Measurements from ENCODE around the gene FKBP1C. TPM values are rescaled to one million over a fixed set of nuclear protein-coding genes. Genes with fewer than 3 reads are reported as not detected.
"Not testable (repeated sequence)": the region's sequence is repeated elsewhere in the genome, so short reads cannot be mapped to it uniquely, and the experiment has no call there.

The FKBP1C gene
- total RNA-seq, 5 donors from 2014 or later (not counting 1 experiment from before 2014, with no cell fraction given): 0.20 to 1.3 (median 0.55) TPM

GRCh38 chr6:63227928-63228894 lies 16.9 kb downstream of the FKBP1C start:
- DNase-seq; H3K4me1 ChIP-seq (ENCODE audit: control insufficient read depth in 1 of 2, extremely low read depth in 1 of 2, insufficient read depth in 2 of 2, low read length in 2 of 2); H3K4me1 Mint-ChIP-seq; H3K27me3 Mint-ChIP-seq; H3K27ac Mint-ChIP-seq; H3K36me3 Mint-ChIP-seq; H3K9me3 ChIP-seq; H3K27me3 ChIP-seq (replicated peaks in 1 of 2; ENCODE audit: control insufficient read depth in 2 of 2, extremely low read depth in 1 of 2, insufficient read depth in 2 of 2, low read length in 1 of 2); H3K4me3 Mint-ChIP-seq; POLR2A ChIA-PET; H3K4me3 ChIP-seq (ENCODE audit: control insufficient read depth in 1 of 2, extremely low read depth in 1 of 2, low read length in 1 of 2); H3K27ac ChIP-seq (ENCODE audit: low read length); H3K36me3 ChIP-seq (ENCODE audit: control insufficient read depth in 2 of 2, extremely low read depth in 1 of 2, insufficient read depth in 1 of 2, low read length in 1 of 2); H3K9me3 Mint-ChIP-seq; CTCF ChIA-PET; ATAC-seq (replicated peaks in 1 of 4): not testable (repeated sequence)
- WGBS (ENCODE audit: insufficient coverage): 76% methylated on average over 17 of the region's 32 CpGs

- POLR2A ChIA-PET; H3K27me3 Mint-ChIP-seq; CTCF ChIA-PET; H3K27me3 ChIP-seq (replicated peaks in 1 of 2; ENCODE audit: control insufficient read depth in 2 of 2, extremely low read depth in 1 of 2, insufficient read depth in 2 of 2, low read length in 1 of 2); H3K4me1 Mint-ChIP-seq; H3K36me3 Mint-ChIP-seq; H3K27ac Mint-ChIP-seq; H3K27ac ChIP-seq (ENCODE audit: low read length); H3K4me3 Mint-ChIP-seq; H3K4me3 ChIP-seq (ENCODE audit: control insufficient read depth in 1 of 2, extremely low read depth in 1 of 2, low read length in 1 of 2); H3K9me3 Mint-ChIP-seq; H3K36me3 ChIP-seq (ENCODE audit: control insufficient read depth in 2 of 2, extremely low read depth in 1 of 2, insufficient read depth in 1 of 2, low read length in 1 of 2); ATAC-seq (replicated peaks in 1 of 4); H3K4me1 ChIP-seq (ENCODE audit: control insufficient read depth in 1 of 2, extremely low read depth in 1 of 2, insufficient read depth in 2 of 2, low read length in 2 of 2); H3K9me3 ChIP-seq; DNase-seq: not testable (repeated sequence)
- WGBS (ENCODE audit: insufficient coverage): 78% methylated on average over 8 of the region's 13 CpGs
Measured at GRCh38 chr6:63230027-63230426, 18.8 kb downstream of the FKBP1C start.

GRCh38 chr6:63230511-63230910 lies 19.2 kb downstream of the FKBP1C start:
- H3K9me3 ChIP-seq; H3K4me1 ChIP-seq (ENCODE audit: control insufficient read depth in 1 of 2, extremely low read depth in 1 of 2, insufficient read depth in 2 of 2, low read length in 2 of 2); H3K27ac ChIP-seq (ENCODE audit: low read length); H3K27me3 Mint-ChIP-seq; POLR2A ChIA-PET; ATAC-seq (replicated peaks in 1 of 4); H3K36me3 Mint-ChIP-seq; DNase-seq; H3K4me3 Mint-ChIP-seq; H3K4me3 ChIP-seq (ENCODE audit: control insufficient read depth in 1 of 2, extremely low read depth in 1 of 2, low read length in 1 of 2); H3K36me3 ChIP-seq (ENCODE audit: control insufficient read depth in 2 of 2, extremely low read depth in 1 of 2, insufficient read depth in 1 of 2, low read length in 1 of 2); H3K4me1 Mint-ChIP-seq; CTCF ChIA-PET; H3K27me3 ChIP-seq (replicated peaks in 1 of 2; ENCODE audit: control insufficient read depth in 2 of 2, extremely low read depth in 1 of 2, insufficient read depth in 2 of 2, low read length in 1 of 2); H3K27ac Mint-ChIP-seq: not testable (repeated sequence)
- WGBS (ENCODE audit: insufficient coverage): 55% methylated on average over 5 of the region's 12 CpGs
- peaks cover 3 to 11% (median 6%) of the 10 kb centered on the region in 3 donors for H3K9me3 Mint-ChIP-seq

- H3K36me3 Mint-ChIP-seq: no peaks in the 10 kb centered on the region
- no peak for ATAC-seq (replicated peaks in 1 of 4)
- ChIA-PET CTCF (no interaction called here), POLR2A (no interaction called here)
- no peaks in the 10 kb centered on the region for H3K4me1 ChIP-seq (ENCODE audit: control insufficient read depth in 1 of 2, extremely low read depth in 1 of 2, insufficient read depth in 2 of 2, low read length in 2 of 2)
- H3K4me3 Mint-ChIP-seq: no peak overlapping the region
- H3K27me3 Mint-ChIP-seq: peaks cover 0 to 4% of the 10 kb centered on the region in 2 donors
- no peaks in the 10 kb centered on the region for H3K36me3 ChIP-seq (ENCODE audit: control insufficient read depth in 2 of 2, extremely low read depth in 1 of 2, insufficient read depth in 1 of 2, low read length in 1 of 2)
- DNase-seq: no peak
- H3K27ac Mint-ChIP-seq: no peak overlapping the region
- no peak overlapping the region for H3K4me3 ChIP-seq (ENCODE audit: control insufficient read depth in 1 of 2, extremely low read depth in 1 of 2, low read length in 1 of 2)
- no peaks in the 10 kb centered on the region for H3K9me3 ChIP-seq
- H3K9me3 Mint-ChIP-seq: peaks cover 3 to 14% (median 11%) of the 10 kb centered on the region in 3 donors
- WGBS (ENCODE audit: insufficient coverage): 75% methylated on average over 2 of the region's 3 CpGs
- no peaks in the 10 kb centered on the region for H3K27me3 ChIP-seq (replicated peaks in 1 of 2; ENCODE audit: control insufficient read depth in 2 of 2, extremely low read depth in 1 of 2, insufficient read depth in 2 of 2, low read length in 1 of 2)
- H3K27ac ChIP-seq (ENCODE audit: low read length): no peak overlapping the region
- no peaks in the 10 kb centered on the region for H3K4me1 Mint-ChIP-seq
Measured at GRCh38 chr6:63236398-63236817, 25.1 kb downstream of the FKBP1C start.

- no peaks in the 10 kb centered on the region for H3K9me3 ChIP-seq
- ATAC-seq (replicated peaks in 1 of 4): no peak
- POLR2A ChIA-PET: no interaction called here
- WGBS (ENCODE audit: insufficient coverage): no CpG with 5 or more reads among the region's 2 CpGs
- Mint-ChIP-seq H3K36me3 (no peaks in the 10 kb centered on the region), H3K4me1 (no peaks in the 10 kb centered on the region), H3K27me3 (no peaks in the 10 kb centered on the region), H3K4me3 (no peak overlapping the region), H3K9me3 (no peaks in the 10 kb centered on the region), H3K27ac (no peak overlapping the region)
- no peaks in the 10 kb centered on the region for H3K4me1 ChIP-seq (ENCODE audit: control insufficient read depth in 1 of 2, extremely low read depth in 1 of 2, insufficient read depth in 2 of 2, low read length in 2 of 2)
- CTCF ChIA-PET: interaction anchor here (0.7 kb wide), 2 partner anchors 352 to 825 kb away, joined by 3 read pairs; no protein-coding TSS in a partner anchor
- H3K27me3 ChIP-seq (replicated peaks in 1 of 2; ENCODE audit: control insufficient read depth in 2 of 2, extremely low read depth in 1 of 2, insufficient read depth in 2 of 2, low read length in 1 of 2): no peaks in the 10 kb centered on the region
- H3K27ac ChIP-seq (ENCODE audit: low read length): no peak overlapping the region
- no peak for DNase-seq
- H3K4me3 ChIP-seq (ENCODE audit: control insufficient read depth in 1 of 2, extremely low read depth in 1 of 2, low read length in 1 of 2): no peak overlapping the region
- no peaks in the 10 kb centered on the region for H3K36me3 ChIP-seq (ENCODE audit: control insufficient read depth in 2 of 2, extremely low read depth in 1 of 2, insufficient read depth in 1 of 2, low read length in 1 of 2)
Measured at GRCh38 chr6:63245420-63245819, 34.2 kb downstream of the FKBP1C start.

GRCh38 chr6:63245909-63246308 lies 34.6 kb downstream of the FKBP1C start:
- Histone ChIP-seq H3K4me1 (ENCODE audit: control insufficient read depth in 1 of 2, extremely low read depth in 1 of 2, insufficient read depth in 2 of 2, low read length in 2 of 2) (no peaks in the 10 kb centered on the region), H3K4me3 (ENCODE audit: control insufficient read depth in 1 of 2, extremely low read depth in 1 of 2, low read length in 1 of 2) (no peak overlapping the region), H3K27me3 (replicated peaks in 1 of 2; ENCODE audit: control insufficient read depth in 2 of 2, extremely low read depth in 1 of 2, insufficient read depth in 2 of 2, low read length in 1 of 2) (no peaks in the 10 kb centered on the region), H3K27ac (ENCODE audit: low read length) (no peak overlapping the region), H3K9me3 (no peaks in the 10 kb centered on the region), H3K36me3 (ENCODE audit: control insufficient read depth in 2 of 2, extremely low read depth in 1 of 2, insufficient read depth in 1 of 2, low read length in 1 of 2) (no peaks in the 10 kb centered on the region)
- H3K36me3 Mint-ChIP-seq: no peaks in the 10 kb centered on the region
- no peaks in the 10 kb centered on the region for H3K4me1 Mint-ChIP-seq
- DNase-seq: no peak
- ChIA-PET CTCF (no interaction called here), POLR2A (no interaction called here)
- H3K4me3 Mint-ChIP-seq: no peak overlapping the region
- ATAC-seq (replicated peaks in 1 of 4): no peak
- no peaks in the 10 kb centered on the region for H3K27me3 Mint-ChIP-seq
- H3K27ac Mint-ChIP-seq: no peak overlapping the region
- no CpG with 5 or more reads among the region's 1 CpG for WGBS (ENCODE audit: insufficient coverage)
- H3K9me3 Mint-ChIP-seq: no peaks in the 10 kb centered on the region
